Coronary artery (tissue), 2 donors: ENCODE measurements around the gene BCO2.

Experiments used
- DNase-seq: peaks from one replicate; pipeline ENCODE4 v3.0.0-alpha.2; 2017; ENCODE audit warnings: low spot score
- H3K27ac ChIP-seq, 2 donors: fragments of 200-600 bp; sonication (generic); one replicate each; pipeline ENCODE4 v1.5.1; 2016 to 2019
- H3K4me3 ChIP-seq: fragments of 200-600 bp; sonication (generic); 2 replicates; pipeline ENCODE4 v1.5.1; 2016; ENCODE audit warnings: mild to moderate bottlenecking, moderate library complexity
- TF ChIP-seq, protein P1 (sequence below): fragments of 200-600 bp; sonication (generic); IDR thresholded peaks from one replicate; pipeline ENCODE4 v1.5.1; 2019; ENCODE audit warnings: antibody characterized with exemption

BCO2 gene

GRCh38 chr11:112229159-112229558, 53.8 kb downstream of the BCO2 start:
- Histone ChIP-seq H3K4me3 (no peak overlapping the region), H3K27ac (no peak overlapping the region)
- DNase-seq, result no peak
- TF ChIP-seq, protein P1, sequence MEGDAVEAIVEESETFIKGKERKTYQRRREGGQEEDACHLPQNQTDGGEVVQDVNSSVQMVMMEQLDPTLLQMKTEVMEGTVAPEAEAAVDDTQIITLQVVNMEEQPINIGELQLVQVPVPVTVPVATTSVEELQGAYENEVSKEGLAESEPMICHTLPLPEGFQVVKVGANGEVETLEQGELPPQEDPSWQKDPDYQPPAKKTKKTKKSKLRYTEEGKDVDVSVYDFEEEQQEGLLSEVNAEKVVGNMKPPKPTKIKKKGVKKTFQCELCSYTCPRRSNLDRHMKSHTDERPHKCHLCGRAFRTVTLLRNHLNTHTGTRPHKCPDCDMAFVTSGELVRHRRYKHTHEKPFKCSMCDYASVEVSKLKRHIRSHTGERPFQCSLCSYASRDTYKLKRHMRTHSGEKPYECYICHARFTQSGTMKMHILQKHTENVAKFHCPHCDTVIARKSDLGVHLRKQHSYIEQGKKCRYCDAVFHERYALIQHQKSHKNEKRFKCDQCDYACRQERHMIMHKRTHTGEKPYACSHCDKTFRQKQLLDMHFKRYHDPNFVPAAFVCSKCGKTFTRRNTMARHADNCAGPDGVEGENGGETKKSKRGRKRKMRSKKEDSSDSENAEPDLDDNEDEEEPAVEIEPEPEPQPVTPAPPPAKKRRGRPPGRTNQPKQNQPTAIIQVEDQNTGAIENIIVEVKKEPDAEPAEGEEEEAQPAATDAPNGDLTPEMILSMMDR, result no peak

- H3K27ac ChIP-seq, result no peak overlapping the region
- H3K4me3 ChIP-seq, result no peak overlapping the region
- TF ChIP-seq, protein P1, result no peak
- no peak for DNase-seq
Observed at GRCh38 chr11:112229746-112230433, 54.6 kb downstream of the BCO2 start.

DNA sequence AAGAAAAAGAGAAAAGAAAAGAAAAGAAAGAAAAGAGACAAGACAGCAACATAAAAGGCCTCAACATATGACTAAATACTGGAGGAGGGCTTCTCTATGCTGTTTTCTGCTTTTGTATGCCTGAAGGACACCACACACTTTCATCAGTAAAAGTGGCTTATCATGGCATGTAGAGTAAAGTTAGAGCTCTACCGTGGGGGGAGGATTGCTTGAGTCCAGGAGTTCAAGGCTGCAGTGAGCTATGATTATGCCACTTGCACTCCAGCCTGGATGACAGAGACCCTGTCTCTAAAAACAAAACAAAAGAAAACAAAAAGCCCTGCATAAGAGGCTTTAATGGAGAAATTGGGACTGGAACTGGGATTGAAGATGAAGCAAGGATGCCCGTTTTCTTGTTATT, 56.6 kb downstream of the BCO2 start:
- TF ChIP-seq, protein P1, result no peak
- Histone ChIP-seq H3K27ac (no peak overlapping the region), H3K4me3 (no peak overlapping the region)
- no peak for DNase-seq

GRCh38 chr11:112235750-112236390, 60.6 kb downstream of the BCO2 start:
- Histone ChIP-seq H3K27ac (no peak overlapping the region), H3K4me3 (no peak overlapping the region)
- DNase-seq, result no peak
- TF ChIP-seq, protein P1, result no peak

DNA sequence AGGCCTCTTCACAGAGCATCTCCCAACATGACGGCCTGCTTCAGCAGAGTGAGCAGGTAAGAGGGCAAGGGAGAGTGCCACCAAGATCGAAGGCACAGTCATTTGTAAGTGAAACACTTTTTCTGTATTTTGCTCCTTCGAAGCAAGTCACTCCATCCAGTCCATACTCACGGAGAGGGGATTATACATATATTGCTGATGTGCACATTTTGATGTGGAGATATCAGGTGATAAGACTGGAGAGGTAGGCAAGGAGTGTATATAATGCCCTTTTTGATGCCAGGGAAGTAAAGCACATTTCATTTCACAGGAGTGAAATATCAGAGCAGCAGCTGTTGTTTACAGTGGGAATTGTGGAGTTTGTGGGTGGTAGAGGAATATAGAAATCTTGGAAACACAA, 62.1 kb downstream of the BCO2 start:
- H3K4me3 ChIP-seq, result no peak overlapping the region
- TF ChIP-seq, protein P1, result no peak
- DNase-seq, result no peak
- H3K27ac ChIP-seq, result no peak overlapping the region

DNA sequence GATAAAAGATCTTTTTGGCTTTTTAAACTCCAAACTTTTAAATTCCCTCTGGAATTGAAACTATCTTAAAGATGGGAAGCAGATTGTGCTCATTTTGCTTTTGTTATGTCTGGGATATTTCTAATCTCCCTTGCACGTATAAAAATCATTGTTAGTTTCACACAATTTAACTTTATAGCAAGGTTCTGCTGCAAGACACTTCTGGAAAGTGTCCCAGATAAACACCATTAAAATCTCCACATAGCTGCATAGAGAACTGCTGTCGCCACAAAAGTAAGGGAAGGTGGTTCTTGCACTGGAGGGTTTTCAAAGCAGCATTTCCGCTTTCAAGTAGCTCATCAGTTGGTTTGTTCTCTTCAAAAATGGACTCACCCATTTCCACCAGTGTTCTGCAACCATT, 62.7 kb downstream of the BCO2 start:
- no peak overlapping the region for H3K4me3 ChIP-seq
- TF ChIP-seq, protein P1, result no peak
- DNase-seq, result no peak
- H3K27ac ChIP-seq, result no peak overlapping the region

DNA sequence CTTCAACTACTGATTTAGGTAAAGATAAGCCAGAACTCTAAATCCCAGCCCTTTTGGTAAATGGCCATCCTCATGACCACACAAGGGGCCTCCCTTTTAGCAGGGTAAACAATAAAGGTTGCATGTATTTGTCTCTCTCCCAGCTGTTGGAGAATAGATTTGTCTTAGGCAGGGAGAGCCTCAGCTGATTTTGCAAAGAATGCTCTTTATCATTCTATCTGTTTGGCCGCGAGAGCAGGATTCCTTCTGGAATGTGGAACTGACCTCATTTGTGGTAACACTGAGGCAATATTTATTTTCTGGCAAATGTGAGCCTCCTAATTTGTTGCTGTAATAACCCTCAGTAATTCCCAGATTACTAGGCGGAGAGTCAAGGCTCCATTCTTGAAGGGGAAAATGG, 66.2 kb downstream of the BCO2 start:
- DNase-seq, result no peak
- no peak overlapping the region for H3K27ac ChIP-seq

More for the DNA sequence above, 66.2 kb downstream of the BCO2 start:
- no peak overlapping the region for H3K4me3 ChIP-seq
- TF ChIP-seq, protein P1, result no peak
